Stimulated activated CD8-positive, alpha-beta memory T cell treated with anti-CD3 and anti-CD28 coated beads, Interleukin-15, amount 100 ng/mL, for 1 hour (primary cell): ENCODE results near the gene RAET1G.
"Not testable (repeated sequence)": the region's sequence is repeated elsewhere in the genome, so short reads cannot be mapped to it uniquely, and the experiment has no call there.

Source experiments
- DNase-seq: peaks from one replicate; pipeline ENCODE4 v3.0.0-alpha.2; 2020; ENCODE audit warnings: low read depth

The RAET1G gene

DNA sequence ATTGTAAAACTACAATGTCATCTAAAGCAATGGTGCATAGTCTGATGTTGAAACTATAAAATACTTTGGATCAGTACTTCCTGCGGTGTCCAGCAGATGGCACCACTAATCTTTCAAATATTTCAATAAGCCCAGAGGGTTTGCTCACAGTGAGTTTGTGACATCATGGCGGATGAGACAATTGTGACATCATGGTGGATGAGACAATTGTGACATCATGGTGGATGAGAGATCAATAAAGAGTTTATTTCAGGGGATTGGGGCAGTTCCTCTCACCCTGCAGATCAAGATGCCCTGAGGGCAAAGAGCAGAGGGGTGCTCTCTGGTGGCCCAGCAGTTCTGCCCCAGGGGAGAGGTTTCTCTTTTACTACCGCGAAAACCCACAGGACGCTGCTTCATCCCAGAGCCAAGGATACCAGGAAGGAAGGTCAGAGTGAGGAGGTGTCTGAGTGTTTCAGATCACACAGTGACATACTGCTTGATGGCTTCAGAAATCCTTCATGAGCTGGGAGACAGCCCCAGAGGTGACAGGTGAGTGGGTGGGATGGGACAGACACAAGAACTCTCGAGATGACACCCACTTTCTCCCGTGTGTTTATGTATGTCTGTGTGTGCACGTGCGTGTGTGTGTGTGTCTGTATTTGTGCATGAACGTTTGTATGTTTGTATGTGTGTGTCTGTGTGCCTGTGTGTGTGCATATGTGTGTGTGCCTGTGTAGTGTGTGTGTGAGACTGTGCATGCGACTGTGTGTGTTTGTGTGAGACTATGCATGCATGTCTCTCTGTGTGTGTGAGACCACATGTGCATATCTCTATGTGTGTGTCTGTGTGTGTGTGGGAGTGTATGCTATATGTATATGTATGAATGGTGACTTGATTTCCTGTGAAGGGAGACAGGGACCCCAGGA lies 11.6 kb upstream of the RAET1G start:
- DNase-seq: peak; percentile 56

DNA sequence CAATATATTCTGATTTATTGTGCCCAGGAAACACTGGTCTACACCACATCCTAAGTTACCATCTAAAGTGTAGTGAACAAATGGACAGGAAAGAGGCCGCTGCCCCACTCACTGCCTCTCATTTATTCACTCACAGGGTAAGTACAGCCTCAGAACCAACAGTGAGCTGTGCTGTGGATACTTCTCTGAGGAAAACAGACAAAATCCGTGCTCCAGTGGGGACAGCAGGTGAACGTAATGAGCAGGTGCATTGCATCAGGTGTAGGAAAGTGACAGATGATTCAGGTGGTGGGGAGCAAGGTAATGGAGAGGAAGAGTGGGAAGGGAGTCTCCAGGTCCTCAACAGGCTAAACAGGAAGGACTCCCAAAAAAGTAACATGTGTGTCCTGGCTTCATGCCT lies 10.5 kb upstream of the RAET1G start:
- no peak for DNase-seq

DNA sequence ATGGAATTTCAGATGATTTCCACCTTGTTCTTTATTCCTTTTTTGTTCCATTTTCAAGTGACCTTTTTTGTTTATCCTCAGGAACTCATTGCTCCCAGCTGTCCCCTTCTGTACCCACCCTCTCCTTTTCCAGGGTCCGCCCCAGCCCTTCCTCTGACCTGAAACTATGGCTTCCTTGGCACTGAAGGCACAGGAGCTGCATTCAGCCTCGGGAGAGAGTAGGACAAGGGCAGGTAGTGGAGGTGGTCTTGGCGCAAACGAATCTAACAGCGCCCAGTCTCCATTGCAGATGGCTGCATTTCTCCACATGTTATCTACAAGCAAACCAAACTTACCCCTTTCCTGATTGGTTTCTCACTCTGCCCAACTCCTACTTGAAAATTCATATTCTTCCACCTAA lies 10.1 kb upstream of the RAET1G start:
- DNase-seq: no peak

DNA sequence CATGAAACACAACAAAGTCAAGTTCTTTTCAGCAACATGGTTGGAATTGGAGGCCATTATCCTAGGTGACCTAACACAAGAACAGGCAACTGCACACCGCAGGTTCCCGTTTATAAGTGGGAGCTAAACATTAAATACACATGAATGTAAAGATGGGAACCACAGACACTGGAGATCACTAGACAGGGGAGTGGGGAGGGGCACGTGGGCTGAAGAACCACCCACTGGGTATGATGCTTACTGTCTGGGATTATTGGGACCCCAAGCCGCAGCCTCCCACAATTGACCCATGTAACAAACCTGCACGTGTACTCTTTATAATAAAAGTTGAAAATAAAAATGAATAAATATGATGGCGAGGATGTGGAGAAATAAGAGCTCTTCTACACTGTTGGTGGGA lies 8.6 kb upstream of the RAET1G start:
- no peak for DNase-seq

DNA sequence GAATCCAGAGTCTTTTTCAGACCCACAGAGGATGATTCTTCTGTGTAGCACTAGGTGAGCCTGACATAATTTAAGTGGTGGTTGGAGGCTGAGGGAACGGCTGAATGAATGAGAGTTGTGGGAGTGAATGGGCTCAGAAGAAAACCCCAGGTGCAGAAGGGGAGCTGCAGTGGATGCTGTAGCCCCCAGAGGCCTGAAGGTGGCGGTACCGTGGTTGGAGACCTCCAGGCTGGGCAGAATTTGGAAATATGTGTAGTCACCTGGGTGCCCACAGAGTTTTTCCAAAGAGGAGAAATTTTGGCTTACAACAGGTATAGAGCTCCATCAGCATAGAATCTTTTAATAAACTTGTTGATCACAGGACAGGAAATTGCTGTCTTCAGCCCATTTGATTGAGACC lies 6.5 kb upstream of the RAET1G start:
- DNase-seq: no peak

DNA sequence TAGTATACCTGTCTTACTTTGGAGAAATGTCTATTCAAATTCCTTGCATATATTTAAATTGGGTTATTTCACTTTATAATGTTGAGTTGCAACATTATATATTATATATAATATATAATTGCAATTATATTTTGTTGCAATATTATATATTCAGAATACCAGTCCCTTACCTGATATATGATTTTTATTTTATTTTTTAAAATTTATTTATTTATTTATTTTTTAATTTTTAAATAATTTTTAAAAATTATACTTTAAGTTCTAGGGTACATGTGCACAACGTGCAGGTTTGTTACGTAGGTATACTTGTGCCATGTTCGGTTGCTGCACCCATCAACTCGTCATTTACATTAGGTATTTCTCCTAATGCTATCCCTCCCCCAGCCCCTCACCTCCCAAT lies 4.1 kb upstream of the RAET1G start:
- not testable (repeated sequence) for DNase-seq

DNA sequence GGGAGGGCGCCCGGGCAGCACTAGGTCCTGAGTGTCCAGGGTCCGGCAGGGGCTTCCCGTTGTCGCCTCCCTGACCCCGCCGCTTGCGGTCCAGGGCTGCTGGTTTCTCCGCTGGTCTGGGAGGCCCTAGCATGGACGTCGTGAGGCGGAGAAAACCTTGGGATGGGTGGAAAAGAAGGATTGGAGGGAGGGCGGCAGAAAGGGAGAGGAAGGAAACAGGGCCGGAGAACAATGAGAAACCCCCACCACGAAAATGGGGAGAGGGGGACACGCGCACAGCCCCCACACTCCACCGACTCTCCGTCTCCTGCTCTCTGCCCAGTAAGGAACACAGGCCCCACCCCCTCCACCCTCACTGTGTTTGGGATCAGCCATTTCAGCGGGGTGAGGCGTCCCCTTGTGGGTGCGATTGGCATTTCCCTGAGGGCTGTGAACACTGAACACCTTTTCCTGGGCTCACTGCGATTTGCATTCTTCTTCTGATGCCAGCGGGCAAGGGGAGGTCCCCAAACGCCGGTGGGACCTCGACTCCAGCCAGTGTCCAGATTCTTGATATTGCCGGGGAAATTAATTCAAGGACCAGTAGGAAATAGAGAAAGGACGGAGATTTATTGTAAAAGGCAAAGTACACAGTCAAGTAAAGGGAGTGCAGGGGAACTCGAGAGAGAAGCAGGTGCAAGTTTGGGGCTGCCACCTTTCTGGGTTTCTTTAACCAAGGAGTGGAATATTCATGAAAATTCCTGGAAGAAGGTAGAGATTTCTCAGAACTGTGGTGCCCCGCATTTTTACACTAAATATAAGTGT lies 3.3 kb upstream of the RAET1G start:
- peak; percentile 55 for DNase-seq

DNA sequence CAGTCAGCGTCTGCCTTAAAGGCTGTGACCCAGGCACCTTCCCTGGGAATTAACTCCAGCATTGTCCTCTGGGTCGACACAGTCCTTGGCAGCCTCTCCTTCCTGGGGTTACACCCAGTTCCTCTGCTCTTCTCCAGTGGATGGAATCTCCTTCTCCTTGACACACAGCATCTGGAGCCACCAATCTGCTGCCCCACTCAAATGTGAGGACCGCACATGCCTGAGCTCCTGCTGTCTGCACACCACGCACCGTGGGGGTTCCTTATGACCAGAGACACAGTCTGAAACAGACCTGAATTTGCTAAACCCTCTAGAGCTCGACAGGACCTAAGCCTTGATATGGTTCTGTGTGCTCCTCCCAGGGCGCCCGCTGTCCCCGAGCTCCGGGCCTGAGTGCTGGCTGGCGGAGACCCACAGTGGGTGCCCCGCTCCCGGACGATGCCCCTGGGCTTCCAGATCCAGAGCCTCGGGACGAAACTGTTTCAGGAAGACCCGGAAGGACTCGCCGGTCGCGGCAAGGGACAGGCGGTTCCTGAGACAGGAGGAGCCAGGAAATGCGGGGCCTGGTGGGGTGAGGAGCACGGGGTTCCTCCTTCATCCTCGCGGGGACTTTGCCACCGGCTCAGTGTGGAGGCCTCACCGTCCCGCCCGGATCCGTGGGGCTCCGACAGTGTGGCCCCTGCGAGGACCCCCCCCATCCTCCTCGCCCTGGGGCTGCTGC lies 2.5 kb upstream of the RAET1G start:
- no peak for DNase-seq

DNA sequence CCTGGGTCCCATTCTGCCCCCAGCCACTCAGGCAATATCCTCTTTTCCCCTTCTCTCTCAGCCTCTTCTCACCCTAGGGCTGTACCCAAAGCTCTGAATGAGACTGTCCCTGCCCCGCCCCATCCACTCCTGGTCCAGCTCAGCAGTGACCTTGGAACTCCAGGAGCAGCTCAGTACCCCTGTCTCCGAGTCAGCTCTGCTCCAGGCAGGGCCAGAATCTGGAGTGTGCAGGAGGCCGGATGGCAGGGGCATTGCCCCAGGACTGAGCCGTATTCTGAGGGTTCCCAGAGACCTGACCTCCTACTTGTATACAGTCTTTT lies 2.0 kb upstream of the RAET1G start:
- DNase-seq: no peak

DNA sequence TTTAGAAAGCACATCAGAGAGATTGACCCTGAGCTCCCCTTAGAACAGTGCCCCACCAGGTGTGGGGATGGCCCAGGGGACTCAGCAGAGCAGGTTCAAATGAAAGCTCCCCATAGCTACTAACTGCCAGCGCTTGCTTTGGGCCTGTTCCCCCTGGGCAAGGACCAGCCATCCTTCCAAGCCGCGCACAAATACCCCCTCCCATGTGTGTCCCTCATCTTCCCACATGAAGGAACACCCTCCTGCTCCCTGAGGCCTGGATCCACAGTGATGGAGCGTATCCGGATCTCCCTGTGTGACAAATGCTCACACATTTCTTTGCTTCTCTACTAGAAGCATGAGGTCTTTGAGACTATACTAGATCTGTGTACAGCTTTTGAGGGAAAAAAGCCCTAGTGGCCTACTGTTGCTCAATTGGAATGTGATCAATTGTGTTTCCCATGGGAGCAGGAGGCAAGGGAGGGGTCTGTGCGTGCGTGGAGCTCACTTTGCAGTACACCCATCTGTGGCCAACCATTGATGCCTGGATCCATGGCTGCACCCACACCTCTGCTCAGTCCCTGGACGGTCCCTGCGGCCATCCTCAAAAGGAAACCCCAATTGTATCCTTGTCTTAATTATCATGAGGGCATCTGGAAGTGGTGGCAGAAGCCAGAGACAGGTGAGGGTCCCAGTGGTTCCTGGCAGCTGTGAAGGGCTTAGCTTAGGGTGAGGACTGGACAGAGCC lies 1.4 kb upstream of the RAET1G start:
- no peak for DNase-seq

DNA sequence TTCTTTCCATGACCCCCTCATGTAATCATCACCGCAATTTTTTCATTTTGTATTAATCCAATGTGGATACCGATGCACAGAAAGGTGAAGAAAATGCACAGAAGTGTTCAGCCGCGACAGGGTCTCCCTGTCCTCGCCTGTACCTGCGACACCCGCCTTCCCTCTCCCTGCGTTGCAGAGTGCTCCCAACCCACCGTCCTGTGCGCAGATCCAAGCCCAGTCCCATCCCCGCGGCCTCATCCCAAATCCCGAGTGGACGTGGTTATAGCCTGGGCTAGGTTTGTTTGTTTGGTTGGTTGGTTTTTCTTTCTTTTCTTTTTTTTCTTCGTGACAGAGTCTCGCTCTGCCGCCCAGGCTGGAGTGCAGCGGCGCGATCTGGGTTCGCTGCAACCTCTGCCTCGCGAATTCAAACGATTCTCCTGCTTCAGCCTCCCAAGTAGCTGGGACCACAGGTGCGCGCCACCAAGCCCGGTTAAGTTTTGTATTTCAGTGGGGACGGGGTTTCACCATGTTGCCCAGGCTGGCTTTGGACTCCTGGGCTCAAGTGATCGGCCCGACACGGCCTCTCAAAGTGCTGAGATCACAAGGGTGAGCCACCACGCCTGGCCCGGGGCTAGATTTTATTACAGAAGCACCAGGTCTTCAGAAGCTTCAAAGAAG lies 536 bp upstream of the RAET1G start:
- DNase-seq: no peak

DNA sequence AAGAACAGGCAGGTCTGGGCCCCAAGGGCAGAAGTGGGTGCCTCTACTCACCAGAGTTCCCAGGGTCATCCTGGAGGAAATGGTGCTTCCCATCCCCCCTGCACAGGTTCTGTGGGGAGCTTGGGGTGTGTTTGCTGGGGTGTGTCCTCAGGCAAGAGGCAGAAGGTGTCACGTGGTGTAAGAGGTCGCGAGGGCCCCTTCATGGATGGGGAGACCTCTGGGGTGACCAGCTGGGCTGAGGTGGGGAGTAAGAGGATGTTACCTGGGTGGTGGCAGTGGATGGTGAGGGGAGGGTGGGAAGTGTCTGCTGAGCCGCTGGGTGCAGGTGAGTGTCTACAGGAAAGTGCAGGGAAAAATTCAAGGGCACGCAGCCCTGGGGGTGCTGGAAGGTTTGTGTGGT lies 830 bp downstream of the RAET1G start:
- DNase-seq: not testable (repeated sequence)

DNA sequence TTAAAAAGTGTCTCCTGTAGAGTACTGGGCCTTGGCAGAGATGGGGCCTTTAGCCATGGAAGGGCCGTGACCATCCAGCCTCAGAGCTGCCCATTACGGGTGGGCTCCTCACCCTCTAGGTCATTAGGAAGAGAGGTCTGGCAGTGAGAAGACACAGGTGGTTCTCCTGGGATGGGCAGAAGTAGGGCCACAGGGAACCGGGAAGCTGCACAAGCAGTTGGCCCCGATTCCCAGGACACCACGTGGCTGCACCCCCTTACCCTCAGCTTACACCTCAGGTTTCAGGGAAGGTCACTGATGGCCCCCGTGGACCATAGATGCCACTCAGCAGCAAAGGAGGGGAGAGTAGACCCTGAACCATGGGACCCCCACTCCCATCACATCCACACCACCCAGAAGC lies 1.6 kb downstream of the RAET1G start:
- no peak for DNase-seq

DNA sequence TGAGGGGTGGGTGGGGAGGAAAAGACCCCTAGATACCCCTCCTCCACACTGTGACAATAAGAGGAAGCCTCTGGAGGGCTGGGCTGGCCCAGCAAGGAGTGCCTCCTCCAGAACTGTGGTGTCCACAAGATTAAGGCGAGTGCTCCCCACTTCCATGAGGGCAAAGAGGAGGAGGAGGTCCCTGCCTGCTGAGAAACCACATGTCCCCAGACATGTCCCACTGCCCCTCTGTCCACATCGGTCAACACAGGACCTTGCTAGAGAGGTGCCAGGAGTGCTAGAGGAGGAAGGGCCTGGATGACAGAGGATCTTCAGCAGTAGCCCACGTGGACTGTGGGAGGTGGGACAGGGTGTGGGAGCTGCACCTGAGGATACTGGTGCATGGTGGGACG lies 3.1 kb downstream of the RAET1G start:
- no peak for DNase-seq

DNA sequence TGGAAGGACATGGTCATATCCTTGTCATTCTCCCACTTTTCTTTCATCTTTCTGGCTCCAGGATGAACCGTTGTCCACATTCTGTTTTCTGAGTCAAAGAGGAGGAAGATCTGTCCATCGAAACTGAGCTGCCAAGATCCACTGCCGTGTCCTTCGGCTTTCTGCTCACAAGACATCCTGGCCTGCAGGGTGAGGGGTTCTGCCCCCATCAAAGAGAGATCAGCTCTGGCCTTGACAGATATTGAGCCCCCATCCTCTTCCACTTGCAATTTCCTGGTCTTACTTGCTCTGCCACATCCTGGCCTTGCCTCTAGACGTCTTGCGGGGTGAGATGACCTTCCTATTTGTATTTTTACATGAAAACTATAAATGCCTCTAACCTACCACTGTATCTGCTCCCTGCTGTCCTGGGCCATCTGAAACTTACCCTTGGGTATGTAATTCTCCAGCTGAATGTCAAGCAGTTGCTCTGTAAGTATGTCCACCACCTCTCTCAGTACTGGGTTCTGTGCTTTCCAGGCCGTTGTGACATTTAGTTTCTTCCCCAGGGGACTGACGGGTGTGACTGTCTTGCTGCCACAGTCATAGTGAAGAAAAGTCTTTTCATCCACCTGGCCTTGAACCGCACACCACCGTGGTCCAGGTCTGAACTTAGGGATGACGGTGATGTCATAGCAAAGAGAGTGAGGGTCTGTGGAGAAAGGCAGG lies 3.6 kb downstream of the RAET1G start:
- DNase-seq: not testable (repeated sequence)

DNA sequence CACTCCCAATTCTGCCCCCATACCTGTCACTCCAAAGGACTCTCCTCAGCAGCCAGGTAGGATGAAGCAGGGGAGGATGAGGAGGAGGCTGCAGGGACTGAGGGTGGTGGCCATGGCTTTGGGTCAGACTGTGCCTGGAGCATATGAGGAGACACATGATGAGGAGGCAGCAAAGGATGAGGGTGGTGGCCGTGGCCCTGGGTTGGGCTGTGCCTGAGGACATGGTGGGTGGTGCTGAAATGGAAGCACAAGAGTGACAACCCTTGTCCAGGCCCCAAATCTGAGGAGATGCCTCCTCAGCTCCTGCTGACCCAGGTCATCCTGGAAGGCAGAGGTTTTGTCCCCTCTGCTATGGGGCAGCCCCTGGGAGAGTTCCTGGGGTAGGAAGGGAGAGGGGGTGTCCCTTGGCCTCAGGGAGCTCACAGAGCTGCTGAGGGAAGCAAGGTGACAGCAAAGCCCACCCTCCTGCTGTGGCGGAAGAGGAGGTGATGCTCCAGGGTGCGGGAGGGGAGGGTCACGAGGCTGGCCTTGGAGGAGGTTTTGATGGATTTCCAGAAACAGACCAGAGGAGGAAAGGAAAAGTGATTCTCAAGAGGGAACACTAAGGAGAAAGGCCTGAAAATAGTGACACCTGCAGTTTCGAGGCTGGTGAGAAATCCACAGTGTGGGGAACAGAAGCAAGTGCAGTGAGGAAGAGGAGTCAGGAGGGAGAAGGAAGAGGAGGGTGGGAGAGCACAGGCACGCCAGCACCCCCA lies 4.6 kb downstream of the RAET1G start:
- DNase-seq: no peak

DNA sequence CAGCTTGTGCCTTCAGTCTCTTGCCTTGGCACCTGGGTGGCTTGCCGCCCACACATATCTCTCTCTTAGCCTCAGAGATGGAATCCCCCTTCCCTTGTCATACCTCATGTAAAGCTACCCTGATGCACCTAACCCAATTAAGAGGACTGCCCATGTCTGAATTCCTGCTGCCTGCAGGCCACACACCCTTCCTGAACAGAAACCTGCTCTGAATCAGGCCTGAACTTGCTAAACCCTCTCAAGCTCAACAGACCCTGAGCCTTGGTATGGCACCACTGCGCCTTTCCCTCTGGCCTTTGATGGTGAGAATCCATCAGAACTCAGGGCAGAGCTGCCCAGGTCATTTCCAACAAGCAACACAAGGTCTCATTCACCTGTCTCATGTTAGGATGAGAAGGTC lies 5.2 kb downstream of the RAET1G start:
- DNase-seq: no peak

DNA sequence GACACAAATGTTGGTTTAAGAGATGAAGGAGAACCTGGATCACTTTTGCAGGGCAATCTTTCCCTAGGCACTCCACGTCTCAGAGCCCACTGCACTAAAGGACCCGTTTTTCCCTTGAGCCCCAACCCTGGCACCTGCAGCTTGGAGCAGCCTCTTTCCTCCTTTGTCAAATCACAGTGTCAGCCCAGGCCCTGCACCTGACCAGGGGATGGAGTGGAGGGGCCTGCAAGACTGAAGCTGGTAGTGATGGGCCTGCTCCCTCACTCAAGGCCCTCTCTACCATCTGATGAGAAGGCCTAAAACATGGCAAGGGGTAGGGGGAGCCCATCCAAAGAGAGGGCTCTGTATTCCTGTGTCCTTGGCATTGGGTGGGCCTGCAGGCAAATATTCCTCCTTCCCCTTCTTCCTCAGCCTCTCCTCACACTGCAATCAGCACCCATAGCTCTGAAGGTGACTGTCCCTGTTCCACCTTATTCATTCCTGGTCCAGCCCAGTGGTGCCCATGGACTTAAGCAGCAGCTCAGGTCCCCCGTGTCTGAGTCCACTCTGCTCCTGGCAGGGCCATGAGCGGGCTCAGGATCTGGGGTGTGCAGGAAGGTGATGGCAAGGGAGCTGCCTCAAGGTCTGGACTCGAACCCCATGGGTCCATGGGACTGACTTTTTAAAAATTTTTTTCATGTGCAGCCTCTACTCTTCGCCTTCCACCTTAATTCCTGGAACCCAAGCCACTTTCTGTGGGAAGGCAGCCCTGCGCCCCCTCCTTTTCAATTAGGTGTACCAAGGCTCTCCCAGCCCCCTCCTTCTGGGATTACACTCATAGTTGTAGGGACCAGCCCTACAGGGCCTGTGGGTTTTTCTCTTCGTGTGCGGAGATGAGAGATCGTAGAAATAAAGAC lies 6.7 kb downstream of the RAET1G start:
- DNase-seq: no peak
